GM19467 (cell line): ENCODE measurements around the gene HGFAC.

Experiments
- ATAC-seq: cut with Tn5 transposase; IDR thresholded peaks from one replicate; pipeline ENCODE4 v1.9.1; 2021; ENCODE audit warnings: mild to moderate bottlenecking, moderate library complexity; ENCODE audit not compliant: unreplicated experiment

Gene HGFAC

DNA sequence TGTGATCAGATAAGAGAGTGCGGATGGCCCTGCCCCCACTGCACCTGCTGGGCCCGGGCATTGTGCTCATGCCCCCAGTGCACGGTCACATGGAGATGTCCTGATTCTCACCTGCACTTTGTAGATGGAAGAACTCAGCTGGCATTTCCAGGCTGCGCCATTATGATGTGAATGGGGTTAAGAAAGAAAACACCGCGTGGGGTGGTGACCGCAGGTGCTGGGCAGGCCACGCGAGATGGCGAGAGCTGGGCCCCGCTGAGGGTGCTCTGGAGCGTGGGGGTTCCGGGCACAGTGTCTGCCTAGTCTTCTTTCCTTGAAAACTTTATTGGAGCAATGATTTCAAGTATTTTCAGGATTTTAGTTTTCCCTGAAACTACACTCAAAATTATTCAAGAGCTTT lies 17.8 kb upstream of the HGFAC start:
- ATAC-seq = no peak

DNA sequence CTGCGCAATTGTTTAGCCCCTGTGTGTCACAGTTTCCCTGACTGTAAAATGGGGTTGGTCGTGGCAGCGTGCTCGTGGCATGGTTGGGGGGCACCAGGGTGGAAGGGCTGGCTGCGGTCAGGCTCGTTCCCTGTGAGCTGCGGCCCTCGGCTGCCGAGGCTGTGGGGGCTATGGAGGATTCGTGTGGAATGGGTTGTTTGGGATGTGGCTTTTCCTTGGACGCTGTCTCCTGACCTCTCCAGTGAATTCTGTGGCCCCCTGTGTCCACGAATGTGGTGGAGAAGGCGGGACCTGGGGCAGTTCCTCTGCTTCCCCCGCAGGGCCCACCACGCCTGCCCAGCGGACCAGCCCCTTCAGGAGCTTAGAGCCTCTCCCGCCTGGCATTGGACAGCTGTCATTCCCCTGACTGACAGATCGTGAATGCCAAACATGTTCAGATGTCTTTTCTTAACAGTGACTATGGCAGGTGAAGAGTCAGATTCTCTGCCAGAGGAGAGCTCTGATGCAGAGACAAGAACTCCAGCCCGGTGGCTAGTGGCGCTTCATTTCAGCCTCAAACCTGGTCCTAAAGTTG lies 17.2 kb upstream of the HGFAC start:
- ATAC-seq = no peak

DNA sequence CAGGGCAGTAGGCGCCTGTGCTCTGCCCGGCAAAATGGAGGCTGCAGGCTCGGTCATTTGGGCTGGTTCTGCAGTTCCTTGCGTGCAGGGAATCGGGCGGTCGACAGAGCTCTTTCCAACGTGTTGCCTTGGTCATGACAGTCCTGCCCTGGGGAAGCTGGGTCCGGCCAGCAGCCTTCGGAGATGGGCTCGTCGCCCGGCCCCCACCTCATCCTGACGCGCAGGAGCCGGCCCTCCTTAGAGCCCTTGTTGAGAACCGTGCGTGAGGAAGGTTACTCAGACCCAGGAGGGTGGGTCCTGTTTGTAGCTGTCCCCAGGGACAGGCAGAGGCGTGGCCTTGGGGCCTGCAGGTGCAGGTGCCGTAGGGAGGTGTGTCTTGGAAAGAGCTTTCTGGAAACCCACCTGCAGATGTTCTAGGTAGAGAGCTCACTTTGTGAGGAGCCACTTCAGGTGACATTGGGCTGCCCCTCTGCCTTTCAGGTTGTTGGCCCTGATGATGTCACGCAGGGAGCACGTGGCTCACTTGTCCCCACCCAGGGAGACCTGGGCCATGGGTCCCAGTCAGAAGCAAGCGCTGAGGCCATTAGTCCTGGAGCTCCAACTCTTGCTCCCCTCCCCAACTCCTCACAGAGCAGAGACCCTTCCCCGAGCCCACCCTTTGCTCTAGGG lies 15.2 kb upstream of the HGFAC start:
- ATAC-seq = no peak

DNA sequence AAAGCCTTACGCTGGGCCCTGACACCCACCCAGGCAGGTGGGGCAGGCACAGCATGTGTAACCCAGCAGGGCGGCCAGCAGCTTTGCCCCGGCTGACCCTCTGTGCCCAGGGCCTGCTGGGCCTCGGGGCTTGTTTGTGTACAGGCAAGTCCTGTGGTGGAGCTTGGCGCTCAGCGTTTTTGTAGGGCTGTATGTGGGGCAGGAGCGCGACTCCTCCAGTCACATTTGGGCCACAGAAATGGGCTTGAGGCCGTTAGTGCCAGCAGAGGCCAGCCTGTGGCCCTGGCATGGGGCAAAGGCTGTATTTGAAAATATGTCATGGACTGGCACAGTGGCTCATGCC lies 14.7 kb upstream of the HGFAC start:
- no peak for ATAC-seq

DNA sequence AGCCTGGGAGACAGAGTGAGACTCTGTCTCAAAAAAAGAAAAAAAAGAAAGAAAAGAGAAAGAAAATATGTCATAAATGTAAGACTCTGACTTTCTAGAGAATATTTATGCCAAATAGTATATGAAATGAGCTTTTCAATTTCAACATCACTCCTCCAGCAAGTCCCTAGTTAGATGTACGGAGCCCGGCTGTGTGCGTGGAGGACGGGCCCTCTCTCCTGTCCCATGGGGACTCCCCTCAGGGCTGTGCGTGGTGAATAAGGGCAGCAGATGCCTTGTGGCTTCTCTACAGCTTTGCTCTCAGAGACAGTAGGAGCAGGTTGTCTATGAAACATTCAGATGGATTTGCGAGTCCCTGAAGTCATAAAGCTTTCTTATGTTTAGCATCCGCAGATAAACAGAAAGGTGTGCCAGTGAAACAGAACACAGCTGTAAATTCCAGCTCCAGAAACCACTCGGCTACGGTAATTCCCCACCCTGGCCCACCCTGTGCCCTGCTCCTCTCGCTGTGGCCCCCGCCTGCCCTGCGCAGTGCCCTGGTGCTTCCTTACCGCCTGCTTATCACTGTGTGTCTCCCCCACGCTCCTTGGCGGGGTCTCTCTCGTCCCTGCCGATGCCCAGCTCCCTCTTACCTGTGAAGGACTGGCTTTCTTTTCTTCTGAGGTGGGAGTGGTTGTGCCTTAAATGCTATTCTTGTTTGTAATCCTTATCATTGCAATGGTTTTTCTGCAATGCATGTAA lies 13.9 kb upstream of the HGFAC start:
- no peak for ATAC-seq

DNA sequence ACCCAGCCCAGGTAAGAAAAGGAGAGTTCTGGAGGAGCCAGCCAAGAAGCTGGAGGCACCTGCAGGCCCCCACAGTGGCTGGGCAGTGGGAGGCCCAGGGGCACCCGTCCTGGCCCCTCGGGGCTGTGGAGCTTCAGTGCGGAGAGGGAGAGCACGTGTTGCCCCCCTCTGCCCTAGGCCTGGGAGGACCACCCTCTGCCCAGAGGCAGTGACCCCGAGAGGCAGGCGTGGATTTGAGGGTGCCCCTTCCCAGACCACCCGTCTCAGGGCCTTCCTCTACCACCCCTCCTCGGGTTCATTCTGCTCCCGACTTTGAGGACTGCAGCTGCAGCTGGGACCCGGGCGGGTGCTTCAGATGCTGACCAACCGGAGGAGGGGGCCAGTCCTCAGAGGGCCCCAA lies 12.1 kb upstream of the HGFAC start:
- no peak for ATAC-seq

DNA sequence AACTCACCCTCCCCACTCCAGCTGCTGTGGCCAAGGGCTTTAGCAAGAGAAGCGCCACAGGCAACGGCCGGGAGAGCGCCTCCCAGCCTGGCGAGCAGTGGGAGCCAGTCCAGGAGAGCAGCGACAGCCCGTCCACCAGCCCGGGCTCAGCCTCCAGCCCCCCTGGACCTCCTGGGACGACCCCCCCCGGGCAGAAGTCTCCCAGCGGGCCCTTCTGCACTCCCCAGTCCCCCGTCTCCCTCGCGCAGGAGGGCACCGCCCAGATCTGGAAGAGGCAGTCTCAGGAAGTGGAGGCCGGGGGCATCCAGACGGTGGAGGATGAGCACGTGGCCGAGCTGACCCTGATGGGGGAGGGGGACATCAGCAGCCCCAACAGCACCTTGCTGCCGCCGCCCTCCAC lies 11.2 kb upstream of the HGFAC start:
- no peak for ATAC-seq

DNA sequence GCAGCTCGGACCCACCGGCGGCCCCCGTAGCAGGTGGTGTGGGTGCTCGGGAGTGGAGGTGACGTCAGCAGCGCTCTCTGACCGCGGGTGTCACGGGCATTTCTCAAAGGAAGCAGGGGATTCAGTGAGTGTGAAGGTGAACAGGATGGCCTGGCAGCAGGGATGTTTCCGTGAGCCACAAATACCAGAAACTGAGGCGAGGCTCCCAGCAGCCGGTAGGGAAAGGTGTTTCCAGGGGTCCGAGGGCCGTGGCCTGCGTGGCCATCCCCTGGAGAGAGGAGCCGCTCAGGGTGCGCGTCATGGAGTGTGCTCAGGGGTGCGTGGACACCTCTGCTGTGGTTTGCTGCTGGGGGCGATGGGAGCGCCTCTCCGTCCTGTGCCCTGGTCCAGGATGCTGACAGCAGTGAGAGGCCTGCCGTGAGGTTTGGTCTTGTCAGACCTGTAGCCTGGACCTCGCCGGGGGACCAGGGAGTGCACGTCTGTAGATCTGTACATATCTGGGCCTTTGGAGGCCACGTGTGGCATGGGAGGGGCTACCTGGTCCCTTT lies 10.2 kb upstream of the HGFAC start:
- no peak for ATAC-seq

DNA sequence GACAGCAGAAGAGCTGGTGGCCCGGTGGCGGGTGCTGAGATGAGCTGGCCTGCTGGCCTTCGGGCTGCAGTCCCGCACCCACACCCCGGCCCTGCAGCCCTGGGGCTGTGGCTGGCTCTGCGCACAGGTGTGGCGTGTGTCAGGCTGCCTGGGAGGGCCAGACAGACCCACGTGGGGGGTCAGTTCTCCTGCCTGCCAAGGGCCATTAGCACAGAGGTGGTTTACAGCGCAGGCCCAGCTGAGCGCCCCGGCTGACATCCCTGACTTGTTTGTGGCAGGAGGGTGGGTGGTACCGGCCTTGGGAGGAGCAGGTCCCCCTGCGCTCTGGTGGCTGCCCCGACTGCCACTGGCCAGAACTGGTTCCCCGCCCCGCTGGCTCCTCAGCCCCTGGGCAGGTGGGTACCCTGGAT lies 9.4 kb upstream of the HGFAC start:
- no peak for ATAC-seq

DNA sequence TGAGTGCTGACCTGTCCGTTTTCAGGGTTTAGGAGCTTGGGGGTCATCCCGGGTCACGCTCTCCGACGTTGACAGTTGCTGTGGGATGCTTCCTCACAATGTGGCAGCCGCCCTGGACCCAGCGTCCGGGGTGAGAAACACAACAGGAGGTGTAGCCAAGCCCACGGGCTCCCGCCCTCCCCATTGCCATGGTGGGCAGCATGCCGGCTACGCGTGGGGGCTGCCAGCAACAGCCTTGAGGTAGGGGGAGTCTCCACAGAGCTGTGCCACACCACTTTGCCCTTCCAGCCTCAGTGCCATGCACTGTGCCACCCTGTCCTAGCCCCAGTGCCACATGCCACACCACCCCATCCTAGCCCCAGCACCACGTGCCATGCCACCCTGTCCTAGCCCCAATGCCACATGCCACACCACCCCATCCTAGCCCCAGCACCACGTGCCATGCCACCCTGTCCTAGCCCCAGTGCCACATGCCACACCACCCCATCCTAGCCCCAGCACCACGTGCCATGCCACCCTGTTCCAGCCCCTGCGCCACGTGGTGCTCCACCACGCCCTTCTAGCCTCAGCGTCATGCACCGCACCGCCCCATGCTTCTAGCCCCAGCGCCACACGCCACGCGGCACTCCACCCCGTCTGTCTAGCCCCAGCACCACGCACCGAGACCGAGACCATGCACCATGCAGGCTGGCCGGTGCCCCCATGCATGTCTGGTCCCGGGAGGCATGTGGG lies 8.5 kb upstream of the HGFAC start:
- no peak for ATAC-seq

DNA sequence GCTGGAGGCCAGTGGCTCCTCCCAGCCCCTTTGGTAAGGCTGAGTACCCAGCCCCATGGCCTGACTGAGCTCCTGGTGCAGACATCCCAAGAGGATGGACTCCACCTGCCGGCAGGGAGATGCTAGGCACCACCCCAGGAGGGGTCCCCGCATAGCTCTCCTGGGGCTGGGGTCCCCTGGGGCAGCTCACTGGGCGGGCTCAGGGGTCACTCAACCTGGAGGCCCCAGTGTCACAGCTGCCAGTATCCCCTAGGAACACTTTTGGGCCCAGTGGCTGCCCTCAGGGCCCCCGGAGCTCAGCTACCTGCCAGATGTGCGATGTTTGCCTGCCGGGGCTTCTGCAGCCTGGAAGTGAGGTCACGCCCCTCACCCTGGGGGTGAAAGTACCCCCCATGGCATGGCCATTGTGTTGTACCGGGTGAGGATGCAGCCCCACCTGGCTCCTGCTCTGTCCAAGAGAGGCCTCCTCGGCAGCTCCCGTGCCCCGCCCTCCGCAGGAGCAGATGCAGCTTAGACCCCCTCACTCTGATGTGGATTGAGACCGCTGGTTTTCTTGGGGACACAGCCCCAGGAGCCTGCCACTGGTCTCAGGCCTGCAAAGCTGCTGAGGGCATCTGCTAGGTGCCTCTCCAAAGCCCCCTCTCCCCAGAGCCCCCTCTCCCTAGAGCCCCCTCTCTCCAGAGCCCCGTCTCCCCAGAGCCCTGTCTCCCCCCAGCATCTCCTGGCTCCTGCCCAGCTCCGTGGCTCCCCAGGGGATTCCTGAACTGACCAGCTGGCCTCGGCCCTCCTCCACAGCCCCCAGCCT lies 6.7 kb upstream of the HGFAC start:
- ATAC-seq = no peak

DNA sequence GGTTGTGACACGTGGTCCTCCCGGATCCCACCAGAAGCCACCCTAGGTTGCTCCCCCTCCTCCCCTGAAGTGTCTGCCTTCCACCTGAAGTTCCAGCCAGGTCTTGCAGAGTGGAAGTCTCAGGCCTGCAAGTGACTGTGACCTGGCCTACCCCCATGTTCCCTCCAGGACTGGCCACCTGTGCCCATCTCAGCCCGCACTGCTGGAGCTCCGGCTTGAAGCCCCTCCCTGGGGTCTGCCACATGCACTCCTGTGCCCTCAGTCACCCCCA lies 6.1 kb upstream of the HGFAC start:
- ATAC-seq = no peak

DNA sequence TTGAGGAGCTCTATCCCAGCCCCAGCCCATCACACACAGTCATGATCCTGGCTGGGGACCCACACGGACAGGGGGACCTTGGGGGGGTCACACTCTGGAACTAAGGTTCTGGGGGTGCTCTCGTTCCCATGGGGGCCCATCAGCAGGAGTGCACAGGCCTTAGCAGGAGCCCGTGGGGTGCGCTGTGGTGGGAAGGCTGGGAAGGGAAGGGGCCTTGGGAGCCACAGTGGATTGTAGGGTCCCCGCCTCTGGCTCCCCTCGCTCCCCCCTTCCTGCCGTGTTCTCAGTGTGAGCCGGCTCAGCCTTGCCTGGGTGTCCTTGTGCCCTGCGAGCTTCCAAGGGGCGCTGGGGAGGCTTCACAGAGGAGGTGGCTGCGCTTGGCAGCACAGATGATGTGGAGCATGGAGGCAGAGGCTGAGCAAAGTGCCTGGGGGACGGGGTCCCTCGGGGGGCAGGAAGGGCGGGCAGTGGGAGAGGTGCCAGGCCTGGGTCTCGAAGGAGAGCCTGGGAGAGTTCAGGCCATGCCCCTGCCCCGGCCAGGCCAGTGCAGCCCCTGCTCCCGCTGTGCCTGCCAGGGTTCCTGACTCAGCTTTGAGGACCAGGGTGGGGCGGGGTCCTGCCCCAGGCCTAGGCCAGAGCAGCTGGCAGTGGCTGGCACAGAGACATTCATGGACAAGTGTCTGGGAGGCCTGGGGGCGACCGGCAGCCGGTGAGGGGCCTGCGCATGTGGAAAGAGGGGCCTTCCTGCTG lies 5.5 kb upstream of the HGFAC start:
- no peak for ATAC-seq

DNA sequence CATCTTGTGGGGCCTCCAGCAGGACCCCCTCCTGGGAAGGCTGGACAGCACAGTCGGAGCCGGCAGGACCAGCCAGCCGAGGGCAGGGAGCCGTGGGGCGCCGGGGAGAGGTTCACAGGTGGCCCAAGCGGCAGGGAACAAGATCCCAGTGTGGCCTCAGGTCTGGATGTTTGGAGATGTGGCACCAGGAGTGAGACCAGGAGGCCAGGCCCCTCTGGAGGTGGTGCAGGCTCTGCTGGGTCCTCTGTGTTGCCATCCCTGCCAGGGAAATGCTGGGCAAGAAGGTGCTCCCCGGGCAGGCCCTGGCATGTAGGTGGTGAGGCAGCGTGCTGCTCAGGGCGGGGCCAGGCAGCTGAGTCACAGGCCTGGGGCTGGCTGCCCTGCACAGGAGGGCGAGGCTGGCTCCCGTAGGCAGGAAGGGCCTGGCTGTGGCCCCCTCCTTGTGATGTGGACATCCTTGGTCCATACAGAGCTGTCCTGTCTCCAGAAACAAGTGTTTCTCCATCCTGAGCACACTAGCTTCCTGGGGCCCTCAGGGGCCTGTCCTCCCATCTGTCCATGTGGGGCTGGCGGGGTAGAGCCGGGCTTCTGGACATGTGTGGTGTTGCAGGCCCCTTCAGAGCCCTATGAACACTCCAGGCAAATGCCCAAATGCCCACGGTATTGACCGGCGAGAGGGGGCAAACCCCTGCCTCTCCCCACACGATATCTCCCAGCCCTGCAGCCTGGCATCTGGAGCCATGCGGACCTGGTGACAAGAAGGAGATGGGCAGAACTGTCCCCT lies 4.8 kb upstream of the HGFAC start:
- ATAC-seq = no peak

DNA sequence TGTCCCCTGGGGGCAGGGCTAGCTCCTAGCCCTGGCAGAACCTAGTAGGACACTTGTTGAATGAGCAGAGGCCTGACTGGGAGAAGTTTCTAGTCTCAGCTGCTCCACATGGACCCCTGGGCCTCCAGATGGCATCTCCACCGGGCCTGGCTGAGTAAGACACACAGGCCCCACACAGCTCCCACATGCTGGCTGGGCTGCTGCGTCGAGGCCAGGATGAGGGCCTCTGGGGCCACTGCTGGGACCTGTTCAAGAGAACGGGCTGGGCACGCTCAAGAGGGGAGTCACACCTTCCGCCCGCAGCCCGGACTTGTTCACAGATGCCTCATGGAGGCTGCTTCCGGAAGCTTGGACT lies 4.2 kb upstream of the HGFAC start:
- ATAC-seq = no peak

DNA sequence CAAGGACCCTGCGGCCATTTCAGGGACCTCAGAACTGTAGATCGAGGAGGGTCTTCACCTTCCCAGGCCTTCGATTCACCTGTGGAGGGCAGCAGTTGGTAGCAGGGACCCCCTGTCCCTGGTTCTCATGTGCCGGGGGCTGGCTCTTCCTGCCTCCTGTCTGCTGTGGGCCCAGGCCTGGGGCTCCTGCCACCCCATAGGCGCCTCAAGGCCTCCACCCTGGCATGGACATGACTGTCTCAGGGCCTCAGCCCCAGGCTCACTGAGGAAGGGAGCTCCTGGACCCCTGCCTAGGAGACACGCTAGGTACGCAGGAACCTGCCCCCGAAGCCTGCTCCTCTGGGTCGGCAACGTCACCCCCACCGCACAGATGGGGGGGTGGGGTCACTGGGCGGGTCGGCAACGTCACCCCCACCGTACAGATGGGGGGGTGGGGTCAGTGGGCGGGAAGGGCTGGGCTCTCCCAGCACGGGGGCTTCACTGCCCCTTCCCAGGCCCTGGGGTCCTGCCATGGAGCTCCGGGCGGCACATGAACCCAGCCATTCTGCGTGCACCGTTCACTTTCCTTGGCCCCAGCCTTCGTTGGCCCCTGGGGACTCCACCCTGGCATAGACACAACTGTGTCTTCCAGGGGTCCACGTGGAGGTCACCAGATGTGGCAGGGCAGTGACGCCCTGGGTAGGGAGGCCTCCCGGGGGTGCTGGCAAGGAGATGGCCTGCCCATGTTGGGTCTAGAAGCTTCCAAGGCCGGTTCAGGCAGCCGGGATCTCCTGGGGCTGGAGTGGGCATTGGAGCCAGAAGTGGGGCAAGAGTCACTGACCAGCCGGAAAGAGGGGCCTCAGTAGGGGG lies 3.5 kb upstream of the HGFAC start:
- no peak for ATAC-seq

DNA sequence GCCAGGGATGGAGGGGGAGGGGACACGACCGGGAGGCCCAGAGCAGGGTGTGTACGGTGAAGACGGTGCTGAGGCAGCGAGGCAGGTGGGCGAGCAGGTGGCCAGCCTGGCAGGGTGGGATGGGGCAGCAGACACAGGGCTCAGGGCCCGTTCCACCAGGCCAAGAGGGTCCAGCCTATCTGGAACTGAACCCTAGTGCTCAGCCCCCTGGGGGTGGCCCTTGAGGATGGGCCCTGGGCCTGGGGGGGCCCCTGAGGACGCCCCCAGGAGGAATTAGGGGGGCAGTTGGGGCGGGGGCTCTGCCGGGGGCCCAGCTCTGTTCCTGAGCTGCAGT lies 3.0 kb upstream of the HGFAC start:
- ATAC-seq = no peak

DNA sequence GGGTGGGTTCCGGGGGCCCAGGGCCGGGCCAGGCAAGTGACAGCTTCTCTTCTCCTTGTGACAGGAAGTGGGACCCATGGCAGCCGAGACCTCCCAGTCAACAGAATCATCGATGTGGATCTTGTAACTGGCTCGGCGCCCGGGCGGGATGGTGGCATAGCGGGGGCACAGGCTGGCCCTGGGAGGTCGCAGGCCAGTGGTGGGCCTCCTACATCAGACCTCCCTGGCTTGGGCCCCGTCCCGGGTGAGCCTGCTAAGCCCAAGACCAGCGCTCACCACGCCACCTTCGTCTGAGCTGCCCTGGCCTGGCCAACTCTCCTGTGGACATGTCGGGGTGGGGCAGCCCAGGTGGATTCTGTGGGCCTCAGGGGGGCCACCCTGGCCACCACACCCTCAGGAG lies 2.4 kb upstream of the HGFAC start:
- no peak for ATAC-seq

DNA sequence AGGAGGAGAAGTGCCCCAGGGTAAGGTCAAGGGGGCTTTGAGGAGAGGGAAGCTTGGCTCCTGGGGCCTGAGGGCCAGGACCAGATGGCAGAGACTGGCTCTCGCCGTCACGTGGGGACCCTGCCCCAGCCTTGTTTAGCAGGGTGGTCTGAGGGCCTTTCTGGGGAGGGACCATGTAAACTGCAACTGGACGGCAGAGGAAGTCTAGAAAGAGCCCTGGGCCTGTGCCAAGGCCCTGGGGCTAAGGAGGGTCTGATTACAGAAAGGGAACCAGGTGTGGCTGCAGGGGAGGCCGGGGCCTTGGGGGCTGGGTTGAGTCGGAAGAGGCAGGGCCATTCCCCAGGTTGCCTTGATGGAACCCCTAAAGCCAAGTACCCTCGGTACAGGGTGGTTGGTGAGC lies 1.8 kb upstream of the HGFAC start:
- ATAC-seq = no peak
